ENCODE results near the gene GLI3.

GLI3 gene

GRCh38 chr7:41956705-41957104, 280.3 kb downstream of the GLI3 start:
- no peak for DNase-seq

GRCh38 chr7:41955893-41956675, 280.9 kb downstream of the GLI3 start:
- DNase-seq, result no peak

- DNase-seq, result no peak
Observed at GRCh38 chr7:41955451-41955850, 281.6 kb downstream of the GLI3 start.

- no peak for DNase-seq
Observed at GRCh38 chr7:41954976-41955375, 282.0 kb downstream of the GLI3 start.

- no peak for DNase-seq
Observed at GRCh38 chr7:41948503-41948902, 288.5 kb downstream of the GLI3 start.

- peak; percentile 87 for DNase-seq
Observed at GRCh38 chr7:41943094-41943577, 293.9 kb downstream of the GLI3 start.

- DNase-seq, result no peak
Observed at GRCh38 chr7:41942468-41943093, 294.4 kb downstream of the GLI3 start.

GRCh38 chr7:41940760-41941343, 296.2 kb downstream of the GLI3 start:
- peak; percentile 61 for DNase-seq

- no peak for DNase-seq
Observed at GRCh38 chr7:41938371-41938770, 298.6 kb downstream of the GLI3 start.

- DNase-seq, result no peak
Observed at GRCh38 chr7:41933427-41933826, 303.6 kb downstream of the GLI3 start.

GRCh38 chr7:41931263-41931646, 305.8 kb downstream of the GLI3 start:
- no peak for DNase-seq

- no peak for DNase-seq
Observed at GRCh38 chr7:41930538-41931262, 306.3 kb downstream of the GLI3 start.

- no peak for DNase-seq
Observed at GRCh38 chr7:41928781-41929180, 308.2 kb downstream of the GLI3 start.

- no peak for DNase-seq
Observed at GRCh38 chr7:41928166-41928565, 308.8 kb downstream of the GLI3 start.

GRCh38 chr7:41927380-41927779, 309.6 kb downstream of the GLI3 start:
- DNase-seq, result no peak

GRCh38 chr7:41925946-41926345, 311.1 kb downstream of the GLI3 start:
- no peak for DNase-seq

- DNase-seq, result no peak
Observed at GRCh38 chr7:41924796-41925195, 312.2 kb downstream of the GLI3 start.

- no peak for DNase-seq
Observed at GRCh38 chr7:41922373-41922772, 314.6 kb downstream of the GLI3 start.

GRCh38 chr7:41921453-41921981, 315.5 kb downstream of the GLI3 start:
- DNase-seq, result no peak

GRCh38 chr7:41918597-41918996, 318.4 kb downstream of the GLI3 start:
- no peak for DNase-seq

GRCh38 chr7:41916450-41916927, 320.5 kb downstream of the GLI3 start:
- no peak for DNase-seq

GRCh38 chr7:41915871-41916270, 321.1 kb downstream of the GLI3 start:
- DNase-seq, result no peak

Data from activated CD8-positive, alpha-beta memory T cell treated with anti-CD3 and anti-CD28 coated beads, Interleukin-2, amount 50 U/mL, for 48 hours (primary cell).